ENCODE data around the gene SYTL5.

SYTL5 gene

DNA sequence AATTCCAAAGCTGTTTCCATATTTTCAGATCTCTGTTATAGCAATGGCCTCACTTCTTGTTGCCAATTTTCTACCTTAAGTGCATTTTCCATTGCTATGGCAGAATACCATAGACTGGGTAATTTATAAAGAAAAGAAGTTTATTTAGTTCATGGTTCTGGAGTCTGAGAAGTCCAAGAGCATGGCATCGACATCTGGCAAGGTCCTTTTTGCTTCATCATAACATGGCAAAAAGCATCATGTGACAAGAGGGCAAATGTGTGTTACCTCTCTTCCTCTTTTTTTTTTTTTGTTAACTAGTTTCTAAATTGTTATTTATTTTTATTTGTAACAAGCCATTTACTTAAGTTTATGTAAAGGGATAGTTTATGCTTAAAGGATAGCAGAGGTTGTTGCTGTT lies 45.2 kb upstream of the SYTL5 start:
- no peaks in the 10 kb centered on the region for H3F3A ChIP-seq (ENCODE audit: low read depth)
- no peak for TF ChIP-seq EZH2phosphoT487 (IDR thresholded peaks at IDR 0.05; ENCODE audit: borderline replicate concordance)
- TF ChIP-seq, protein P1, sequence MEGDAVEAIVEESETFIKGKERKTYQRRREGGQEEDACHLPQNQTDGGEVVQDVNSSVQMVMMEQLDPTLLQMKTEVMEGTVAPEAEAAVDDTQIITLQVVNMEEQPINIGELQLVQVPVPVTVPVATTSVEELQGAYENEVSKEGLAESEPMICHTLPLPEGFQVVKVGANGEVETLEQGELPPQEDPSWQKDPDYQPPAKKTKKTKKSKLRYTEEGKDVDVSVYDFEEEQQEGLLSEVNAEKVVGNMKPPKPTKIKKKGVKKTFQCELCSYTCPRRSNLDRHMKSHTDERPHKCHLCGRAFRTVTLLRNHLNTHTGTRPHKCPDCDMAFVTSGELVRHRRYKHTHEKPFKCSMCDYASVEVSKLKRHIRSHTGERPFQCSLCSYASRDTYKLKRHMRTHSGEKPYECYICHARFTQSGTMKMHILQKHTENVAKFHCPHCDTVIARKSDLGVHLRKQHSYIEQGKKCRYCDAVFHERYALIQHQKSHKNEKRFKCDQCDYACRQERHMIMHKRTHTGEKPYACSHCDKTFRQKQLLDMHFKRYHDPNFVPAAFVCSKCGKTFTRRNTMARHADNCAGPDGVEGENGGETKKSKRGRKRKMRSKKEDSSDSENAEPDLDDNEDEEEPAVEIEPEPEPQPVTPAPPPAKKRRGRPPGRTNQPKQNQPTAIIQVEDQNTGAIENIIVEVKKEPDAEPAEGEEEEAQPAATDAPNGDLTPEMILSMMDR (conservative IDR thresholded peaks at IDR 0.05; ENCODE audit: low read length): no peak

DNA sequence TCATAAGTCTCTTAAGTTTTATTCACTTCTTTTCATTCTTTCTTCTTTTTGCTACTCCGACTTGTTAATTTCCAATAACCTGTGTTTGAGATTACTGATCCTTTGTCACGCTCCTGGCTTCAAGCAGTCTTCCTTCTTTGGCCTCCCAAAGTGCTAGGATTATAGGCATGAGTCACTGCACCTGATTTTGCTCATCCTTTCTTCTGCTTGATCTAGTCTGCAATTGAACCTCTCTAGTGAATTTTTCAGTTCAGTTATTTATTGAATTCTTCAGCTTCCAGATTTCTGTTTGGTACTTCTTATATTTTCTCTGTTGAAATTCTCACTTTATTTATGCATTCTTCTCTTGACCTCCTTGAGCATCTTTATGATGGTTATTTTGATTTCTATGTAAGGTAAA lies 38.6 kb upstream of the SYTL5 start:
- Histone ChIP-seq H3K4me2 (ENCODE audit: low read depth, low read length, poor library complexity, severe bottlenecking) (no peak overlapping the region), H3K79me2 (ENCODE audit: insufficient read depth, low read length) (no peaks in the 10 kb centered on the region)

More for the DNA sequence above, 45.2 kb upstream of the SYTL5 start:
- no peak overlapping the region for H3K4me2 ChIP-seq (ENCODE audit: low read depth, low read length, poor library complexity, severe bottlenecking)
- H3K79me2 ChIP-seq (ENCODE audit: insufficient read depth, low read length): no peaks in the 10 kb centered on the region
- H3K9me2 ChIP-seq (replicated peaks; ENCODE audit: low read depth, low read length): no peaks in the 10 kb centered on the region
- H3K9ac ChIP-seq (ENCODE audit: low read depth, low read length, poor library complexity, severe bottlenecking): no peak overlapping the region
- H3K9me3 ChIP-seq (ENCODE audit: insufficient read depth, low read depth, low read length): no peaks in the 10 kb centered on the region; the same call in 1 of the 2 replicates
- H3K36me3 ChIP-seq (ENCODE audit: insufficient read depth, low read length): no peaks in the 10 kb centered on the region
- no peaks in the 10 kb centered on the region for H3K4me1 ChIP-seq (ENCODE audit: insufficient read depth, low read length, poor library complexity, severe bottlenecking)
- no peaks in the 10 kb centered on the region for H4K20me1 ChIP-seq (ENCODE audit: insufficient read depth, low read length, poor library complexity, severe bottlenecking)
- no peak overlapping the region for H3K4me3 ChIP-seq (ENCODE audit: low read length, poor library complexity, severe bottlenecking)
- H3K27me3 ChIP-seq (ENCODE audit: insufficient read depth, low read length, poor library complexity, severe bottlenecking): no peaks in the 10 kb centered on the region
- no peak overlapping the region for H2AFZ ChIP-seq (ENCODE audit: low read length)

DNA sequence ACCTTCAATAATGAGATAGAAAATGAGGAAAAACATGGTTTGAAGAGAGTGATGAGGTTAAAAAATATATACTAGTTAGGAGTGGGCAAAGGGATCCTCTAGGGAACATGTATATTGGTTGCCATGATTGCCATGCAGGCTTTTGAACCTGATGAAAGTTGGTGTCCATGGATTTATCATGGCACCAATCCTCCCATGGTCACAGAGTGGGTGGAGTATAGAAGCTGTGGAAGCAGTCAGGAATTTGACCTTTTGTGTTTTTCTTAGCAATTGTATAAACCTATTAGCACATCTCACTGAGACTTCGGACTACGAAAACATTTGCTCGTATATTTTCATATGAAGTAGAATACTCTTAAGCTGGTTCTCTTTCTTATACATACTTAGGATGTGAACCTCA lies 30.9 kb upstream of the SYTL5 start:
- TF ChIP-seq EZH2phosphoT487 (IDR thresholded peaks at IDR 0.05; ENCODE audit: borderline replicate concordance): no peak
- TF ChIP-seq, protein P1 (conservative IDR thresholded peaks at IDR 0.05; ENCODE audit: low read length): no peak
- Histone ChIP-seq H3K4me2 (ENCODE audit: low read depth, low read length, poor library complexity, severe bottlenecking) (no peak overlapping the region), H3K9me2 (replicated peaks; ENCODE audit: low read depth, low read length) (no peaks in the 10 kb centered on the region), H3F3A (ENCODE audit: low read depth) (no peaks in the 10 kb centered on the region), H3K27me3 (ENCODE audit: insufficient read depth, low read length, poor library complexity, severe bottlenecking) (no peaks in the 10 kb centered on the region), H2AFZ (ENCODE audit: low read length) (no peak overlapping the region), H3K36me3 (ENCODE audit: insufficient read depth, low read length) (no peaks in the 10 kb centered on the region), H3K9me3 (ENCODE audit: insufficient read depth, low read depth, low read length) (no peaks in the 10 kb centered on the region), H4K20me1 (ENCODE audit: insufficient read depth, low read length, poor library complexity, severe bottlenecking) (no peaks in the 10 kb centered on the region), H3K4me1 (ENCODE audit: insufficient read depth, low read length, poor library complexity, severe bottlenecking) (peaks cover 10% of the 10 kb centered on the region), H3K4me3 (ENCODE audit: low read length, poor library complexity, severe bottlenecking) (no peak overlapping the region), H3K9ac (ENCODE audit: low read depth, low read length, poor library complexity, severe bottlenecking) (no peak overlapping the region), H3K79me2 (ENCODE audit: insufficient read depth, low read length) (no peaks in the 10 kb centered on the region)

More for the DNA sequence above, 38.6 kb upstream of the SYTL5 start:
- H4K20me1 ChIP-seq (ENCODE audit: insufficient read depth, low read length, poor library complexity, severe bottlenecking): no peaks in the 10 kb centered on the region
- no peak overlapping the region for H3K9ac ChIP-seq (ENCODE audit: low read depth, low read length, poor library complexity, severe bottlenecking)
- no peaks in the 10 kb centered on the region; the same call in 1 of the 2 replicates for H3K9me3 ChIP-seq (ENCODE audit: insufficient read depth, low read depth, low read length)
- TF ChIP-seq, protein P1 (conservative IDR thresholded peaks at IDR 0.05; ENCODE audit: low read length): no peak
- H3F3A ChIP-seq (ENCODE audit: low read depth): no peaks in the 10 kb centered on the region
- H2AFZ ChIP-seq (ENCODE audit: low read length): no peak overlapping the region
- H3K4me3 ChIP-seq (ENCODE audit: low read length, poor library complexity, severe bottlenecking): no peak overlapping the region
- no peaks in the 10 kb centered on the region for H3K4me1 ChIP-seq (ENCODE audit: insufficient read depth, low read length, poor library complexity, severe bottlenecking)
- no peaks in the 10 kb centered on the region for H3K9me2 ChIP-seq (replicated peaks; ENCODE audit: low read depth, low read length)
- no peaks in the 10 kb centered on the region for H3K36me3 ChIP-seq (ENCODE audit: insufficient read depth, low read length)
- no peaks in the 10 kb centered on the region for H3K27me3 ChIP-seq (ENCODE audit: insufficient read depth, low read length, poor library complexity, severe bottlenecking)

All from Loucy (cell line).